ENCODE measurements around the gene SMAD2. TPM values are rescaled to one million over a fixed set of nuclear protein-coding genes. Genes with fewer than 3 reads are reported as not detected.
"Not testable (repeated sequence)": the region's sequence is repeated elsewhere in the genome, so short reads cannot be mapped to it uniquely, and the experiment has no call there.

The SMAD2 gene
- total and polyA plus RNA-seq, 5 experiments from 2014 or later: 78.2 to 151 (median 116) TPM

- ATAC-seq (no peak), DNase-seq (no peak)
- Mint-ChIP-seq H3K36me3 (no peaks in the 10 kb centered on the region), H3K4me3 (no peak overlapping the region), H3K27ac (no peak overlapping the region), H3K27me3 (peaks cover 0 to 10% (median 0%) of the 10 kb centered on the region in 5 donors), H3K4me1 (peaks cover 0 to 3% (median 0%) of the 10 kb centered on the region in 4 donors), H3K9me3 (no peaks in the 10 kb centered on the region)
- POLR2A ChIA-PET: no interaction called here
These were observed 156.5 kb downstream of the SMAD2 start for GRCh38 chr18:47773931-47774330.

GRCh38 chr18:47772374-47773248, 157.8 kb downstream of the SMAD2 start:
- Mint-ChIP-seq H3K27me3 (peaks cover 0 to 6% (median 0%) of the 10 kb centered on the region in 5 donors), H3K4me1 (peaks cover 0 to 3% (median 0%) of the 10 kb centered on the region in 4 donors), H3K36me3 (no peaks in the 10 kb centered on the region), H3K4me3 (no peak overlapping the region), H3K27ac (no peak overlapping the region), H3K9me3 (no peaks in the 10 kb centered on the region)
- peak; percentile 18 to 74 (median 52) for DNase-seq
- peak in 1 of 2 donors; percentile 53 for ATAC-seq
- POLR2A ChIA-PET: no interaction called here

- Mint-ChIP-seq H3K27me3 (peaks cover 0 to 6% (median 0%) of the 10 kb centered on the region in 5 donors), H3K4me3 (no peak overlapping the region)
These were observed 158.5 kb downstream of the SMAD2 start for GRCh38 chr18:47771922-47772321.

GRCh38 chr18:47767699-47768098, 162.8 kb downstream of the SMAD2 start:
- no peaks in the 10 kb centered on the region for H3K36me3 Mint-ChIP-seq
- peaks cover 3 to 20% (median 5%) of the 10 kb centered on the region in 5 donors for H3K27me3 Mint-ChIP-seq
- no peak for DNase-seq

More at GRCh38 chr18:47771922-47772321, 158.5 kb downstream of the SMAD2 start:
- H3K9me3 Mint-ChIP-seq: no peaks in the 10 kb centered on the region
- H3K27ac Mint-ChIP-seq: no peak overlapping the region
- POLR2A ChIA-PET: interaction anchor here (0.6 kb wide), 1 partner anchor 680 kb away, joined by 4 read pairs; no protein-coding TSS in a partner anchor
- ATAC-seq (no peak), DNase-seq (no peak)
- peaks cover 0 to 3% (median 0%) of the 10 kb centered on the region in 4 donors for H3K4me1 Mint-ChIP-seq
- no peaks in the 10 kb centered on the region for H3K36me3 Mint-ChIP-seq

GRCh38 chr18:47767198-47767597, 163.3 kb downstream of the SMAD2 start:
- ATAC-seq, H3K27ac Mint-ChIP-seq, POLR2A ChIA-PET, H3K4me1 Mint-ChIP-seq, H3K36me3 Mint-ChIP-seq, H3K4me3 Mint-ChIP-seq, DNase-seq, H3K9me3 Mint-ChIP-seq: not testable (repeated sequence)
- peaks cover 3 to 23% (median 4%) of the 10 kb centered on the region in 5 donors for H3K27me3 Mint-ChIP-seq

More at GRCh38 chr18:47767699-47768098, 162.8 kb downstream of the SMAD2 start:
- Mint-ChIP-seq H3K9me3 (no peaks in the 10 kb centered on the region), H3K4me3 (no peak overlapping the region), H3K4me1 (peaks cover 0 to under 1% (median 0%) of the 10 kb centered on the region in 4 donors), H3K27ac (no peak overlapping the region)
- no peak for ATAC-seq
- POLR2A ChIA-PET: no interaction called here

Measured in naive thymus-derived CD8-positive, alpha-beta T cell (primary cell).